ENCODE measurements around the gene ZBTB1. TPM values are rescaled to one million over a fixed set of nuclear protein-coding genes. Genes with fewer than 3 reads are reported as not detected.

The ZBTB1 gene
- total and polyA plus RNA-seq, 9 of the 15 experiments (the other 6 are each of a cell fraction or from before 2014, with no cell fraction given) = 2.3 to 16.5 (median 9.0) TPM

DNA sequence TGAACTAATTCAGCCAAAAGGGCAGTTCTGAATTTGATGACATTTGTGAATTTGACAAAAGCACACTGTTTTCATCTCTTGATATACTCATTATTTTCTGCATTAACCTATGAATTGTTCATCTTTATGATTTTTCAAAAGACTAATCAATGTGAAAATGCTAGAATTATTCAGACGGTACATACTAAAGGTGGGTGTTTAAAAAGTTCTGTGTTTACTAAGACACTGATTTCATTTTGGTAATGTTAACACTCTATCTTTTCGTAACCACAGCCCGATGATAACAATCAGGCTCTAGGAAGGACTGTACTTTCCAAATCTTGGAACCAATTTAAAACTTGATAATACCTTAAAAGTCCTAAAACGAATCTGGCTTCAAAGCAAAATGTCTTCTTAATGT is 29.9 kb upstream of the ZBTB1 start (continued):
- TF ChIP-seq ZC3H11A (IDR thresholded peaks at IDR 0.05; ENCODE audit: low read depth, low read length) (no peak), TAF9B (IDR thresholded peaks at IDR 0.05; ENCODE audit: partially characterized antibody) (no peak), PCBP2 (IDR thresholded peaks at IDR 0.05; ENCODE audit: low read depth, low read length, poor library complexity, severe bottlenecking) (no peak), ETV6 (IDR thresholded peaks at IDR 0.05; ENCODE audit: borderline replicate concordance in 1 of 2, low read depth in 2 of 2, low read length in 1 of 2) (no peak), ETV6 (CRISPR knock-in tag; IDR thresholded peaks at IDR 0.05; ENCODE audit: borderline replicate concordance) (no peak), NELFE (IDR thresholded peaks at IDR 0.05; ENCODE audit: insufficient read depth, insufficient read length) (no peak), RFX7 (CRISPR knock-in tag; IDR thresholded peaks at IDR 0.05) (no peak), TCF7L2 (IDR thresholded peaks at IDR 0.05; ENCODE audit: low read depth, low read length) (no peak)
- TF ChIP-seq, protein P1, sequence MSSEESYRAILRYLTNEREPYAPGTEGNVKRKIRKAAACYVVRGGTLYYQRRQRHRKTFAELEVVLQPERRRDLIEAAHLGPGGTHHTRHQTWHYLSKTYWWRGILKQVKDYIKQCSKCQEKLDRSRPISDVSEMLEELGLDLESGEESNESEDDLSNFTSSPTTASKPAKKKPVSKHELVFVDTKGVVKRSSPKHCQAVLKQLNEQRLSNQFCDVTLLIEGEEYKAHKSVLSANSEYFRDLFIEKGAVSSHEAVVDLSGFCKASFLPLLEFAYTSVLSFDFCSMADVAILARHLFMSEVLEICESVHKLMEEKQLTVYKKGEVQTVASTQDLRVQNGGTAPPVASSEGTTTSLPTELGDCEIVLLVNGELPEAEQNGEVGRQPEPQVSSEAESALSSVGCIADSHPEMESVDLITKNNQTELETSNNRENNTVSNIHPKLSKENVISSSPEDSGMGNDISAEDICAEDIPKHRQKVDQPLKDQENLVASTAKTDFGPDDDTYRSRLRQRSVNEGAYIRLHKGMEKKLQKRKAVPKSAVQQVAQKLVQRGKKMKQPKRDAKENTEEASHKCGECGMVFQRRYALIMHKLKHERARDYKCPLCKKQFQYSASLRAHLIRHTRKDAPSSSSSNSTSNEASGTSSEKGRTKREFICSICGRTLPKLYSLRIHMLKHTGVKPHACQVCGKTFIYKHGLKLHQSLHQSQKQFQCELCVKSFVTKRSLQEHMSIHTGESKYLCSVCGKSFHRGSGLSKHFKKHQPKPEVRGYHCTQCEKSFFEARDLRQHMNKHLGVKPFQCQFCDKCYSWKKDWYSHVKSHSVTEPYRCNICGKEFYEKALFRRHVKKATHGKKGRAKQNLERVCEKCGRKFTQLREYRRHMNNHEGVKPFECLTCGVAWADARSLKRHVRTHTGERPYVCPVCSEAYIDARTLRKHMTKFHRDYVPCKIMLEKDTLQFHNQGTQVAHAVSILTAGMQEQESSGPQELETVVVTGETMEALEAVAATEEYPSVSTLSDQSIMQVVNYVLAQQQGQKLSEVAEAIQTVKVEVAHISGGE (CRISPR knock-in tag; IDR thresholded peaks at IDR 0.05) = no peak
- TF ChIP-seq, protein P2, sequence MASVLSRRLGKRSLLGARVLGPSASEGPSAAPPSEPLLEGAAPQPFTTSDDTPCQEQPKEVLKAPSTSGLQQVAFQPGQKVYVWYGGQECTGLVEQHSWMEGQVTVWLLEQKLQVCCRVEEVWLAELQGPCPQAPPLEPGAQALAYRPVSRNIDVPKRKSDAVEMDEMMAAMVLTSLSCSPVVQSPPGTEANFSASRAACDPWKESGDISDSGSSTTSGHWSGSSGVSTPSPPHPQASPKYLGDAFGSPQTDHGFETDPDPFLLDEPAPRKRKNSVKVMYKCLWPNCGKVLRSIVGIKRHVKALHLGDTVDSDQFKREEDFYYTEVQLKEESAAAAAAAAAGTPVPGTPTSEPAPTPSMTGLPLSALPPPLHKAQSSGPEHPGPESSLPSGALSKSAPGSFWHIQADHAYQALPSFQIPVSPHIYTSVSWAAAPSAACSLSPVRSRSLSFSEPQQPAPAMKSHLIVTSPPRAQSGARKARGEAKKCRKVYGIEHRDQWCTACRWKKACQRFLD (CRISPR knock-in tag; IDR thresholded peaks at IDR 0.05) = no peak
